Activated CD4-positive, alpha-beta T cell treated with anti-CD3 and anti-CD28 coated beads, Interleukin-2, amount 10 ng/mL, durations not matched to agents 7 days and 5 days (primary cell): Measurements from ENCODE around the gene SUN1. TPM values are rescaled to one million over a fixed set of nuclear protein-coding genes. Genes with fewer than 3 reads are reported as not detected.

Experiments
- CTCF ChIA-PET: fragments of 350-600 bp; sonication (Branson Sonifier 250); formaldehyde crosslinking; loops from one replicate; lab custom pipeline; 2021; ENCODE audit warnings: antibody characterized with exemption; lab: Charles Lee
- POLR2A ChIA-PET: fragments of 350-600 bp; sonication (Branson Sonifier 250); formaldehyde crosslinking; loops from one replicate; lab custom pipeline; 2021; ENCODE audit warnings: antibody characterized with exemption; lab: Charles Lee
- DNase-seq: peaks from one replicate; pipeline ENCODE4 v3.0.0-alpha.2; 2020
- H3K27ac Mint-ChIP-seq: one replicate; pipeline ENCODE4 v1.8.0; 2021; ENCODE audit warnings: mild to moderate bottlenecking, moderate library complexity, mixed read lengths
- H3K27me3 Mint-ChIP-seq: one replicate; pipeline ENCODE4 v1.8.0; 2021; ENCODE audit warnings: mixed read lengths
- H3K36me3 Mint-ChIP-seq: one replicate; pipeline ENCODE4 v1.8.0; 2021; ENCODE audit warnings: low read depth, mixed read lengths
- H3K4me1 Mint-ChIP-seq: one replicate; pipeline ENCODE4 v1.8.0; 2021; ENCODE audit warnings: mixed read lengths
- H3K4me3 Mint-ChIP-seq: one replicate; pipeline ENCODE4 v1.8.0; 2021; ENCODE audit warnings: mild to moderate bottlenecking, moderate library complexity, mixed read lengths
- H3K9me3 Mint-ChIP-seq: one replicate; pipeline ENCODE4 v1.8.0; 2021; ENCODE audit warnings: mixed read lengths
- total RNA-seq, 2 experiments: library from RNA; stranded (reverse); gene quantifications; one replicate each; pipeline ENCODE4 v1.2.3, GENCODE V29; 2021

Gene SUN1
- total RNA-seq, 2 experiments from 2014 or later: 76.8 to 78.5 TPM

DNA sequence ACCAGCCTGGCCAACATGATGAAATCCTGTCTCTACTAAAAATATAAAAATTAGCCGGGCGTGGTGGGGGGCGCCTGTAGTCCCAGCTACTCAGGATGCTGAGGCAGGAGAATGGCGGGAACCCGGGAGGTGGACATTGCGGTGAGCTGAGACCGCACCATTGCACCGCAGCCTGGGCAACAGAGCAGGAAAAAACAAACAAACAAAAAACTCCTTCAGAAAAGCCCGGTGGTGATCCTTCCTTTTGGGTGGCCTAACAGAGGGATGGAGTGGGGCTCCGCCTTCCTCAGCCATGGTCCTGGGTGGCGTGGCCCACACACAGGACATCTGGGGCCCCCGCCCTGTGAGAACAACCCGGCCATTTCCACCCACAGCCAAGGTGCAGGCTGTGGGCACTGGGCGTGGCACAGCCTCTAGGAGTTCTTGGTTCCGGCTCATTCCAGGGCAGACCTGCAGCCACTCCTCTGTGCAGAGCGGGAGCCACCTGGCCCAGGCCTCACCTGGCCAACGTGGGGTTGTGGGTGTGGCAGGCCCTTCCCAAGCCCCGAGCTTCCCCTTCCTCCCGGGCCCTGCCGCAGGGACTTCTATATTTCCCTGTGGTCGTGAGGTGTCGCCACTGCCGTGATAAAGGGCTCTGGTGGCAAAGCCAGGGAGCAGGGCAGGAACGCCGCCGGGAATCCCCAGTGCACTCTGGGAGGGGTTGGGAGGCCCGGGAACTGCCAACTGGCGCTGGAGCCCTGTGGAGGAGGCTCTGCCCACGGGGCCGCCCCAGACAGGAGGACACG is 81.7 kb downstream of the SUN1 start:
- Mint-ChIP-seq H3K9me3 (no peaks in the 10 kb centered on the region), H3K36me3 (no peaks in the 10 kb centered on the region), H3K4me1 (peaks cover 10% of the 10 kb centered on the region), H3K27me3 (peaks cover 4% of the 10 kb centered on the region), H3K4me3 (no peak overlapping the region), H3K27ac (no peak overlapping the region)
- ChIA-PET CTCF (interaction anchor here (0.6 to 2.2 kb wide), 4 partner anchors 8 to 1911 kb away, joined by 3 to 4 read pairs (median 4); partner anchors contain the start of gene COX19), POLR2A (no interaction called here)
- no peak for DNase-seq

DNA sequence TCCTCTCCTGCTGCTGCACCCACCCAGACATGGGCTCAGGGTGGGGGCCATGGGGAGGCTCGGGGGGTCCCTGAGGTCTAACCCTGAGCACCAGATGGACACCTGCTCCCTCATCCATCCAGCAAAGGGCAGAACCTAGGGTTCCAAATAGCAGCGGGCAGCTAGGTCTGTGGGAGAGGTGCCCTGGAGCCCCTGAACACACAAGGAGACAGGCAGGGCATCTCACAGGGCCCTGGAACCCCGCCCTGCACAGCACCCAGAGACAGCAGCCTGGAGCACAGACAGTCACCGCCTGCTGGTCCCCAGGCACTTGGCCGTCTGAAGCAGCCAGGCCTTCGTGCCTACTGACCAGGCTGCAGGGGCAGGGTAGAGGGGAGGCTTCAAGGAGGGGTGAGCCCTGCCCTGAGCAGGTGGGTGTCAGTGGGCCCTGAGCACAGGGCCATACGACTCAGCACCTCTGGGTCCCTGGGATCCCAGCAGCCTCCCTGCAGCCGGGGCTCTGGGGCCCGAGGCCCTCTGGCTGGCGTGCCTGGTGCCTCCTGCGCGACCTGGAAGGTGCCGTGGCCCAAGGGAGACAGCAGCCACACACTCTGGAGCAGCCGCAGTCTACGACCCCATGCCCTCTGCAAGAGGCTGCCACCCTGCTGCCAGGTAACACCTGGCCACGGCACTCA is 82.4 kb downstream of the SUN1 start:
- CTCF ChIA-PET: interaction anchor here (1.0 kb wide), 1 partner anchor 60 kb away, joined by 3 read pairs; the partner anchor contains the start of gene COX19
- POLR2A ChIA-PET: no interaction called here
- Mint-ChIP-seq H3K9me3 (no peaks in the 10 kb centered on the region), H3K27ac (no peak overlapping the region), H3K27me3 (peaks cover 4% of the 10 kb centered on the region), H3K36me3 (no peaks in the 10 kb centered on the region), H3K4me1 (peaks cover 11% of the 10 kb centered on the region), H3K4me3 (no peak overlapping the region)
- DNase-seq: no peak

DNA sequence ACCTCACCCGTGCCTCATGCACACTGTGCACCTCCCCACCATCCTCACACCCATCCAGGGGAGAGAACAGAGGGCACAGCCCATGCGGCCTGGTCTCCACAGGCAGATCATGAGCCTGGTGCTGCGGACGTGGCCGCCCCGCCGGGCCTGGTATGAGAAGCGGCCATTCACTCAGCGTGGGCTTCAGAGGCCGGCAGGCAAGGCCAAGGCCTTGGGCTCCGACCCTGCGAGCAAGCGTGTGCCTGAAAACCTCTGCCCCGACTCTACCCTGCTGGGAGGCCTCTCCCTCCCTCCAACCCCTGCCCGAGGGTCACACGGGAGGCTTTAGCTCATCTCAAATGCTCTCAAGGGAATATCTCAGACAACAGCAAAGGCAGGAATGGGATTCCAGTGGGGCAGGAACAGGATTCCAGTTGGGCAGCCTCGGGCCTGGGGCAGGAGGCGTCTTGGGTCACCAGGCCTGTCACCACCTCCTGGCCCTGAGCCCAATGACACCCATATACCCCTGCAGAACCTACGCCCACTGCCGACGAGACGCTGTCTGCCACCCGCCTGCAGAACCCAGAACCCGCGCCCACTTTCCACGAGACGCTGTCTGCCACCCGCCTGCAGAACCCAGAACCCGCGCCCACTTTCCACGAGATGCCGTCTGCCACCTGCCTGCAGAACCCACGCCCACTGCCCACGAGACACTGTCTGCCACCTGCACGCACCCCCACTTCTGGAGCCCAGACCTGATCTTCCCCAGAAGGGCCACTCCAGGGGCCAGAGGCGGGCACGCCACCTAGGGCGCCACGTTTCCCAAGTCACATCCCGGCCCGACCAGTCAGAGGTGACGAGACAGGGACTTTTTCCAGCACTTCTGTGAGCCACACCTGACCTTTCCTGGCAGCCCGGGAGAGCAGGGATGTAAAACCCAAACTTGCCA is 83.3 kb downstream of the SUN1 start:
- no peak for DNase-seq
- Mint-ChIP-seq H3K4me1 (peaks cover 3% of the 10 kb centered on the region), H3K27me3 (no peaks in the 10 kb centered on the region), H3K4me3 (no peak overlapping the region), H3K9me3 (no peaks in the 10 kb centered on the region), H3K36me3 (no peaks in the 10 kb centered on the region), H3K27ac (peak overlapping the region; percentile 46)
- CTCF ChIA-PET: no interaction called here
- POLR2A ChIA-PET: no interaction called here

DNA sequence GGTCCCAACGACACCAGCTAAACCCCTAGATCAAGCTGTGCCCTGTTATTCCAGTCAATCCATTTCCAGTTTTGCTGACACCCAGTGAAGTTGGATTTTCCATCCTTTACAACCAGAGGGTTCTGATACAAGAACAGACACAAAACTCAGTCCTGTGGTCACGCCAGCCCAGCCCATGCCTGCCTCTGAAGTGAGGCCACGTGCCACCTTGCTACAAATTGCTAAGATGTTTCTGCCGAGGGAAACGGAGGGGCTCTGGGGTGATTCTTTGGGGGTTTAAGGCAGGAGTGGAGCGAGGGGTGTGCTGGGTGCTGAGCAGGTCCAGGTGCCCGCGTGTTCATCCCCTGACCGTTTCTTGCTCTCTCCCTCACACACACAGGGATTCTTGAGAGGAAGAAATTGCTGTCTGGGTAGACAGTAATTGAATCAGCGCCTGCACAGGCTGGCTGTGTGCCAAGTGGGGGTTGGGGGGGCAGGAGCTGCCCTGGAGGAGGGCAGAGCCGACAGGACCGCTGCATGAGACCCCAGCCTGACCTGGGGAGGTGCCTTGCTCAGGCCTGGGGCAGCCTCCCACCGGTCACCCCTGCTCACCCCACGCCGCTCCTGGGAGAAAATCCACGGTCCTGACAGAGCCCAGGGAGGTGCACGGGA is 84.1 kb downstream of the SUN1 start:
- no peaks in the 10 kb centered on the region for H3K27me3 Mint-ChIP-seq
- DNase-seq: no peak
- no peak overlapping the region for H3K4me3 Mint-ChIP-seq
- no peaks in the 10 kb centered on the region for H3K36me3 Mint-ChIP-seq
- ChIA-PET CTCF (interaction anchor here (2.3 kb wide), 1 partner anchor 8 kb away, joined by 8 read pairs; no protein-coding TSS in a partner anchor), POLR2A (no interaction called here)
- H3K9me3 Mint-ChIP-seq: no peaks in the 10 kb centered on the region
- H3K4me1 Mint-ChIP-seq: peaks cover 11% of the 10 kb centered on the region
- no peak overlapping the region for H3K27ac Mint-ChIP-seq

DNA sequence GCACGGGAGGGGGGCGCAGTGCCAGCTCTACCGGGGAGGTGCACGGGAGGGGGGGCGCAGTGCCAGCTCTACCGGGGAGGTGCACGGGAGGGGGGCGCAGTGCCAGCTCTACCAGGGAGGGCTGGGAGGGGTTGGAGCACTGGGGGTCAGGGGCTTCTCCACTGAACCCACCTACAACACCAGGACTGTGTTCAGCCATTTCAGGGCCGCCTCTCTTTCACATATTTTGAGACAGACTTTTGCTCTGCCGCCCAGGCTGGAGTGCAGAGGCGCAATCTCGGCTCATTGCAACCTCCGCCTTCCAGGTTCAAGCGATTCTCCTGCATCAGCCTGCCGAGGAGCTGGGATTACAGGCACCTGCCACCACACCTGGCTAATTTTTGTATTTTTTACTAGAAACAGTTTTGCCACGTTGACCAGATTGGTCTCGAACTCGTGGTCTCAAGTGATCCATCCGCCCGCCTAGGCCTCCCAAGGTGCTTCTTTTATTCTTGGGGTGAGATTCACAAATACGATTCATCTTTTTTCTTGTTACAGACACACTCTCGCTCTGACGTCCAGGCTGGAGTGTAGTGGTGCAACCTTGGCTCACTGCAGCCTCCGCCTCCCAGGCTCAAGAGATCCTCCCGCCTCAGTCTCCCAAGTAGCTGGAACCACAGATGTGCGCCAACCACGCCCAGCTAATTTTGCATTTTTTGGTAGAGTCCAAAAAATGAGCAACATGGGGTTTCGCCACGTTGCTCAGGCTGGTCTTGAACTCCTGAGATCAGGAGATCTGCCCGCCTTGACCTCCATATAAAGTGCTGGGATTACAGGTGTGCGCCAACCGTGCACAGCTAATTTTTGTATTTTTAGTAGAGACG is 85.2 kb downstream of the SUN1 start:
- Mint-ChIP-seq H3K4me1 (peaks cover 19% of the 10 kb centered on the region), H3K27me3 (no peaks in the 10 kb centered on the region), H3K36me3 (no peaks in the 10 kb centered on the region), H3K9me3 (no peaks in the 10 kb centered on the region), H3K27ac (no peak overlapping the region), H3K4me3 (no peak overlapping the region)
- POLR2A ChIA-PET: no interaction called here
- no peak for DNase-seq
- CTCF ChIA-PET: interaction anchor here (1.1 to 2.3 kb wide), 2 partner anchors 9 to 76 kb away, joined by 3 to 8 read pairs; no protein-coding TSS in a partner anchor

DNA sequence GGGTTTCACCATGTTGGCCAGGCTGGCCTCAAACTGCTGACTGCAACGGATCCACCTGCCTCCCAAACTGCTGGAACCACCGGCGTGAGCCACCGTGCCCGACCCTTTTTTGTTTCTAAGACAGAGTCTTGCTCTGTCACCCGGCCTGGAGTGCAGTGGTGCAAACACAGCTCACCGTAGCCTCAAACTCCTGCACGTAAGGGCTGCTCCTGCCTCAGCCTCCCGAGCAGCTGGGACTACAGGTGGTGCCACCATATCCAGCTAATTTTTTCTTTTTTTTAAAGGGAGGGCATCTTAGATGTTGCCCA is 85.8 kb downstream of the SUN1 start:
- Mint-ChIP-seq H3K9me3 (no peaks in the 10 kb centered on the region), H3K4me1 (peaks cover 22% of the 10 kb centered on the region), H3K36me3 (no peaks in the 10 kb centered on the region), H3K27ac (no peak overlapping the region), H3K27me3 (no peaks in the 10 kb centered on the region), H3K4me3 (no peak overlapping the region)
- ChIA-PET CTCF (interaction anchor here (1.1 to 2.3 kb wide), 2 partner anchors 9 to 75 kb away, joined by 3 to 8 read pairs; no protein-coding TSS in a partner anchor), POLR2A (no interaction called here)
- no peak for DNase-seq

DNA sequence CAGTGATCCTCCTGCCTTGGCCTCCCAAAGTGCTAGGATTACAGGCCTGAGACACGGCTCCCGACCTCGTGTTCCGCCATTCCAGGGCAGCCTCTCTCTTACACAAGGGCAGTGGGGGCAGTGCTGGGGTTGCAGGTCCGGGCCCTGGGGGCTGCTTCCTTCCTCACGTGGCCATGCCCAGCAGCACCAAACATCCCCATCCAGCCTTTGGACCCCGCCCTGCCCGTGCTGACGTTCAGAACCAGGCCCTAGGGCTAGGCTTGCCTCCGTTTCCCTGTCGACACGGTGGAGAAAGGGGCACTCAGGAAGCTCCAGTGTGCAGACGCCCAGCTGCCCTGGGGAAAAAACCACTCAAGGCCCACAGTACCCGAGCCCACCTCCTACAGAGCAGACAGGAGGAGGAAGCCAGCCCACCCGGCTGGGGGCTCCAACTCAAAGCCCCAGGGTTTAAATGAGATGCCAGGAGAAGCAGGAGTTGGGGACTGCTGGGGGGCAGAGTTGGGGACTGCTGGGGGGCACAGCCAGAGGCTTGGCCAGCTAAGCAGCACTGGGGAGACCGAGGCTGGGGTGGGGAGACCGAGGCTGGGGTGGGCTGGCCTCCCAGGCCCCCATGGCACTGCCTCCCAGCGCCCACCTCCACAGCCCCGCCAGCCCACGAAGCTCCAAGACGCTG is 86.3 kb downstream of the SUN1 start:
- Mint-ChIP-seq H3K9me3 (no peaks in the 10 kb centered on the region), H3K27me3 (no peaks in the 10 kb centered on the region), H3K4me1 (peaks cover 27% of the 10 kb centered on the region), H3K36me3 (no peaks in the 10 kb centered on the region), H3K27ac (no peak overlapping the region), H3K4me3 (no peak overlapping the region)
- CTCF ChIA-PET: interaction anchor here (1.1 to 2.3 kb wide), 2 partner anchors 10 to 75 kb away, joined by 3 to 8 read pairs; no protein-coding TSS in a partner anchor
- no peak for DNase-seq
- POLR2A ChIA-PET: no interaction called here

DNA sequence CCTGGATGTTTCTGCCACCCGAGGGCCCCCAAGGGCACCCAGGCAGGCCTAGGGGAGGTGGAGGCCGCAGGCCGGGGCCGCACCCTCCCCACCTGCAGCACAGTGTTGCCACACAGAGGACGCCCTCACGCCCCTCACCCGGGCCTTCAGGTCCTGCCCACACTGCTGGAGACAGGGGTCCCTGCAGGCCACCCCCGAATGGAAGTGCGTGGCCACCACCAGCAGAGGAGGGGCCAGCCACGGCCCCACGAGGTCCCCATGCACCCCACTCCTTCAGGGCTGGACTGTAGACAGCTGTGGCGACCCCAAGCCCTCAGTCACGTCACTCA is 86.8 kb downstream of the SUN1 start:
- ChIA-PET POLR2A (no interaction called here), CTCF (interaction anchor here (2.3 kb wide), 1 partner anchor 10 kb away, joined by 8 read pairs; no protein-coding TSS in a partner anchor)
- peaks cover 29% of the 10 kb centered on the region for H3K4me1 Mint-ChIP-seq
- no peaks in the 10 kb centered on the region for H3K36me3 Mint-ChIP-seq
- no peak overlapping the region for H3K4me3 Mint-ChIP-seq
- DNase-seq: no peak
- H3K27me3 Mint-ChIP-seq: no peaks in the 10 kb centered on the region
- H3K9me3 Mint-ChIP-seq: no peaks in the 10 kb centered on the region
- H3K27ac Mint-ChIP-seq: no peak overlapping the region

DNA sequence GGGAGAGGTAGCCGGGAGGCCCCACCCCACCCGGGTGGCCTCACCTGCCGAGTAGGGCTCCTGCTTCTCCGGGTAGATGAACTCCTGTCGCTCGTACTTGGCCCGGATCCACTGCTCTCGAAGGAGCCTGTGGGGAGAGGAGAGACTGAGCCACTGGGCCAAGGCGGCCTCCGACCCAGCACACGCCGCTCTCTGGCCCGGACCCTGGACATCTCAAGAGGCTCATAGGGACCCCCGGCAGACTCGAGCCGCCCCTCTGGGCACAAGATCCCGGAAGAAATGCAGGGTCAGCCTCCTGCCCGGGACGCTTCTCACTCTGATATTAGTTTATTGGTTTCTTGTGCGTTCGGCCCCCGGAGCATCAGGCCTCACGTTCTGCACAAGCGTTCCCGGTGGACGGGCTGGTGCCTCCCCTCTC is 87.7 kb downstream of the SUN1 start:
- no peak overlapping the region for H3K4me3 Mint-ChIP-seq
- no peaks in the 10 kb centered on the region for H3K36me3 Mint-ChIP-seq
- ChIA-PET POLR2A (no interaction called here), CTCF (no interaction called here)
- H3K9me3 Mint-ChIP-seq: no peaks in the 10 kb centered on the region
- no peaks in the 10 kb centered on the region for H3K27me3 Mint-ChIP-seq
- DNase-seq: no peak
- no peak overlapping the region for H3K27ac Mint-ChIP-seq
- H3K4me1 Mint-ChIP-seq: peaks cover 34% of the 10 kb centered on the region

DNA sequence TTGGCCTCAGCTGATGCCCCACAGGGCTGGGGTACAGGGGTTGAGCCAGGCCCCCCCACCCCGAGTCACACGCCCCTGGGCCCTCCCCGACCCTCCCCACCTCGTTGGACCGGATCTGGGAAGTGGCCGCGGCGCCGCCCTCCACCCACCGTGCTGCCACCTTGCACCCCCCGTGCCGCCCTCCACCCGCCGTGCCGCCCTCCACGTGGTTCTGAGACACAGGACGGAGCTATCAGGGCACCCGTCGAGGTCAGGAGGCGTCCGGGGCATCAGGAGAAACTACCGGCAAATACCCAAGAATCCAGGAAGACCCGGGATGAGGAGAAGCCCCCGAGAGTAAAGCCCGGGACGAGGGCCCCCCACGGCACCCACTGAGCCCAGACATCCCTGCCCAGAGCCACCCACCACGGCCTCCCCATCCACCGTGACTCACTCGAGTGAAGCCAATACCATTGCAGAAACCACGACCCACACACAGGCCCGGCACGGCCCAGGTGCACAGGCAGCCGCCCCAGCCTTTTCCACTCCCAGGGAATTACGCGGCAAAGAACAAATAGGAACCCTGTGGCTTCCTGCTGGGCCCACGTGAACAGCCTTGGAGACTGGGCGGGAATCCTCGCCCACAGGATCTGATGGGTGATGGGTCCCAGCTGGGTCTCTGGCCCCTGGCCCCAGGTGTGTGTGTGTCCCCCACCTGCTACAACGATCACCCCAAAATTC is 88.2 kb downstream of the SUN1 start:
- H3K36me3 Mint-ChIP-seq: no peaks in the 10 kb centered on the region
- no peaks in the 10 kb centered on the region for H3K27me3 Mint-ChIP-seq
- ChIA-PET POLR2A (no interaction called here), CTCF (interaction anchor here (0.8 to 3.5 kb wide), 2 partner anchors 8 to 11 kb away, joined by 3 to 19 read pairs; no protein-coding TSS in a partner anchor)
- no peaks in the 10 kb centered on the region for H3K9me3 Mint-ChIP-seq
- H3K4me3 Mint-ChIP-seq: no peak overlapping the region
- H3K27ac Mint-ChIP-seq: peak overlapping the region; percentile 82
- no peak for DNase-seq
- peaks cover 35% of the 10 kb centered on the region for H3K4me1 Mint-ChIP-seq

DNA sequence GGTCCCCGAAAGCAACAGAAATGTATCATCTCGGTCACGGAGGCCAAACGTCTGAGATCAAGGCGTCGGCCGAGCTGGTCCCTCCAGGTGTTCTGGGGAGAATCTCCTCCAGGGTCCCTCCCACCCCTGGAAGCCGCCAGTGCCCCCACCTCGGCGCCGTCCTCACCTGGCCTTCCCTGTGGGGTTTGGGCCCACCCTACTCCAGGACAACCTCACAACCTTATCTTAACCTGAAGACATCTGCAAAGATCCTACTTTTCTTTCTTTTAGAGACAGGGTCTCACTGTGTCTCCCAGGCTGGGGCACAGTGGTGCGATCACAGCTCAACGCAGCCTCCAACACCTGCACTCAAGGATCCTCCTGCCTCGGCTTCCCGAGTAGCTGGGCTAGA is 88.8 kb downstream of the SUN1 start:
- CTCF ChIA-PET: interaction anchor here (0.8 to 3.5 kb wide), 2 partner anchors 9 to 12 kb away, joined by 3 to 19 read pairs; no protein-coding TSS in a partner anchor
- H3K9me3 Mint-ChIP-seq: no peaks in the 10 kb centered on the region
- no peak for DNase-seq
- peak overlapping the region; percentile 82 for H3K27ac Mint-ChIP-seq
- H3K27me3 Mint-ChIP-seq: no peaks in the 10 kb centered on the region
- H3K36me3 Mint-ChIP-seq: no peaks in the 10 kb centered on the region
- POLR2A ChIA-PET: no interaction called here
- H3K4me1 Mint-ChIP-seq: peaks cover 36% of the 10 kb centered on the region
- no peak overlapping the region for H3K4me3 Mint-ChIP-seq
